Activated CD8-positive, alpha-beta T cell treated with anti-CD3 and anti-CD28 coated beads, Interleukin-2, amount 10 ng/mL, durations not matched to agents 7 days and 5 days (primary cell): ENCODE results near the gene MAGI2. TPM values are rescaled to one million over a fixed set of nuclear protein-coding genes. Genes with fewer than 3 reads are reported as not detected.

Source experiments
- ATAC-seq: fragments of 150-1000 bp; cut with Tn5 transposase; one replicate; pipeline ENCODE4 v1.10.0; 2021; ENCODE audit warnings: moderate library complexity
- CTCF ChIA-PET: fragments of 350-600 bp; sonication (Branson Sonifier 250); formaldehyde crosslinking; loops from one replicate; lab custom pipeline; 2021; ENCODE audit warnings: antibody characterized with exemption; lab: Charles Lee
- POLR2A ChIA-PET: fragments of 350-600 bp; sonication (Branson Sonifier 250); formaldehyde crosslinking; loops from one replicate; lab custom pipeline; 2021; ENCODE audit warnings: antibody characterized with exemption; lab: Charles Lee
- DNase-seq: peaks from one replicate; pipeline ENCODE4 v3.0.0-alpha.2; 2020
- H3K27ac Mint-ChIP-seq: one replicate; pipeline ENCODE4 v1.8.0; 2021; ENCODE audit warnings: mild to moderate bottlenecking, mixed read lengths
- H3K27me3 Mint-ChIP-seq: one replicate; pipeline ENCODE4 v1.8.0; 2021; ENCODE audit warnings: low read depth, mixed read lengths
- H3K36me3 Mint-ChIP-seq: one replicate; pipeline ENCODE4 v1.8.0; 2021; ENCODE audit warnings: low read depth, mixed read lengths
- H3K4me1 Mint-ChIP-seq: one replicate; pipeline ENCODE4 v1.8.0; 2021; ENCODE audit warnings: low read depth, mixed read lengths
- H3K4me3 Mint-ChIP-seq: one replicate; pipeline ENCODE4 v1.8.0; 2021; ENCODE audit warnings: mild to moderate bottlenecking, mixed read lengths
- H3K9me3 Mint-ChIP-seq: one replicate; pipeline ENCODE4 v1.8.0; 2022; ENCODE audit warnings: mixed read lengths; ENCODE audit not compliant: insufficient read depth
- total RNA-seq, 2 experiments: library from RNA; stranded (reverse); gene quantifications; one replicate each; pipeline ENCODE4 v1.2.3, GENCODE V29; 2021

Gene MAGI2
- total RNA-seq, 2 experiments from 2014 or later: 0.05 TPM; not detected in 1

GRCh38 chr7:78718212-78718611 is 735.3 kb downstream of the MAGI2 start:
- Mint-ChIP-seq H3K27ac (no peak overlapping the region), H3K4me3 (no peak overlapping the region), H3K4me1 (no peaks in the 10 kb centered on the region), H3K36me3 (no peaks in the 10 kb centered on the region), H3K27me3 (no peaks in the 10 kb centered on the region), H3K9me3 (no peaks in the 10 kb centered on the region)
- POLR2A ChIA-PET: no interaction called here
- CTCF ChIA-PET: no interaction called here
- ATAC-seq: no peak
- no peak for DNase-seq

GRCh38 chr7:78716876-78717275 is 736.6 kb downstream of the MAGI2 start:
- Mint-ChIP-seq H3K4me1 (no peaks in the 10 kb centered on the region), H3K36me3 (no peaks in the 10 kb centered on the region), H3K27me3 (no peaks in the 10 kb centered on the region), H3K27ac (no peak overlapping the region), H3K4me3 (no peak overlapping the region), H3K9me3 (peaks cover 6% of the 10 kb centered on the region)
- CTCF ChIA-PET: no interaction called here
- POLR2A ChIA-PET: no interaction called here
- DNase-seq (no peak), ATAC-seq (no peak)

- H3K36me3 Mint-ChIP-seq: no peaks in the 10 kb centered on the region
- no peak for DNase-seq
- no peak overlapping the region for H3K27ac Mint-ChIP-seq
- no peak for ATAC-seq
- POLR2A ChIA-PET: no interaction called here
- no peak overlapping the region for H3K4me3 Mint-ChIP-seq
- peaks cover 6% of the 10 kb centered on the region for H3K9me3 Mint-ChIP-seq
- H3K27me3 Mint-ChIP-seq: no peaks in the 10 kb centered on the region
- CTCF ChIA-PET: no interaction called here
- H3K4me1 Mint-ChIP-seq: no peaks in the 10 kb centered on the region
These were observed 739.1 kb downstream of the MAGI2 start for GRCh38 chr7:78714356-78714755.

GRCh38 chr7:78712111-78712510 is 741.4 kb downstream of the MAGI2 start:
- H3K27me3 Mint-ChIP-seq: no peaks in the 10 kb centered on the region
- H3K4me3 Mint-ChIP-seq: no peak overlapping the region
- POLR2A ChIA-PET: no interaction called here
- DNase-seq (no peak), ATAC-seq (no peak)
- no peak overlapping the region for H3K27ac Mint-ChIP-seq
- CTCF ChIA-PET: no interaction called here
- peaks cover 6% of the 10 kb centered on the region for H3K9me3 Mint-ChIP-seq
- no peaks in the 10 kb centered on the region for H3K4me1 Mint-ChIP-seq
- H3K36me3 Mint-ChIP-seq: no peaks in the 10 kb centered on the region

DNA sequence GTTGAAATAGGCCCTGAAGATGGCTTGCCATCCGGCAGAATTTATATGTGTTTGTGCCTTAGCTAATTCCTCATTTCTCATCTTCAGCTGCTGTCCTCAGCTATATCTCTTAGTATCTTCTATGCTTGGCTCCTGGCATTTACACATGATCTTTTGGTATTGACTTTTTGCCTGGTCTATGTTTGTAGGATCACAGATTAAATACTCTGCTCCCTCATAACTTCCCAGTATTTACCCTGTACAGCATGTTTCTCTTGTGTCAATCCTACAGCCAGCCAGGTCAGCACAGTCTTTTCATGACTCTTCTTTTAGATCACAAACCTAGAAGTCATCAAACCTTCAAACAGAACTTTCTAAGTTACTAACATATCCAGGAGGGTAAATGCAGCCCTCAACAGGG is 743.8 kb downstream of the MAGI2 start:
- peaks cover 6% of the 10 kb centered on the region for H3K9me3 Mint-ChIP-seq
- H3K4me3 Mint-ChIP-seq: no peak overlapping the region
- ATAC-seq (no peak), DNase-seq (no peak)
- no peaks in the 10 kb centered on the region for H3K27me3 Mint-ChIP-seq
- CTCF ChIA-PET: no interaction called here
- H3K27ac Mint-ChIP-seq: no peak overlapping the region
- no peaks in the 10 kb centered on the region for H3K36me3 Mint-ChIP-seq
- no peaks in the 10 kb centered on the region for H3K4me1 Mint-ChIP-seq
- POLR2A ChIA-PET: no interaction called here

DNA sequence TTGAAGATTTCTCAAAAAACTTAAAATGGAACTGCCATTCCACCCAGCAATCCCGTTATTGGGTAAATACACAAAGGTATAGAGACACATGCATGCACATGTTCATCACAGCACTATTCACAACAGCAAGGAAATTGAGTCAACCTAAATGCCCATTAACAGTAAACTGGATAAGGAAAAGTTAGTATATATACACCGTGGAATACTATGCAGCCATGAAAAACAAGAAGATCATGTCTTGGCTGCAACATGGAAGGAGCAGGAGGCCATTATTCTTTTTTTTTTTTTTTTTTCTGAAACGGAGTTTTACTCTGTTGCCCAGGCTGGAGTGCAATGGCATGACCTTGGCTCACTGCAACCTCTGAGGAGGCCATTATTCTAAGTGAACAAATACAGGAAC is 749.0 kb downstream of the MAGI2 start:
- DNase-seq (no peak), ATAC-seq (no peak)
- H3K4me1 Mint-ChIP-seq: no peaks in the 10 kb centered on the region
- ChIA-PET POLR2A (no interaction called here), CTCF (no interaction called here)
- H3K27me3 Mint-ChIP-seq: no peaks in the 10 kb centered on the region
- no peaks in the 10 kb centered on the region for H3K36me3 Mint-ChIP-seq
- H3K4me3 Mint-ChIP-seq: no peak overlapping the region
- no peak overlapping the region for H3K27ac Mint-ChIP-seq
- H3K9me3 Mint-ChIP-seq: peaks cover 9% of the 10 kb centered on the region

GRCh38 chr7:78703391-78703790 is 750.1 kb downstream of the MAGI2 start:
- no peak for ATAC-seq
- DNase-seq: no peak
- no peaks in the 10 kb centered on the region for H3K27me3 Mint-ChIP-seq
- no peaks in the 10 kb centered on the region for H3K36me3 Mint-ChIP-seq
- ChIA-PET POLR2A (no interaction called here), CTCF (no interaction called here)
- no peaks in the 10 kb centered on the region for H3K4me1 Mint-ChIP-seq
- H3K27ac Mint-ChIP-seq: no peak overlapping the region
- H3K4me3 Mint-ChIP-seq: no peak overlapping the region
- peaks cover 9% of the 10 kb centered on the region for H3K9me3 Mint-ChIP-seq

- H3K9me3 Mint-ChIP-seq: peaks cover 9% of the 10 kb centered on the region
- ChIA-PET POLR2A (no interaction called here), CTCF (no interaction called here)
- no peak for DNase-seq
- no peaks in the 10 kb centered on the region for H3K4me1 Mint-ChIP-seq
- no peak for ATAC-seq
- no peak overlapping the region for H3K27ac Mint-ChIP-seq
- no peaks in the 10 kb centered on the region for H3K36me3 Mint-ChIP-seq
- H3K27me3 Mint-ChIP-seq: no peaks in the 10 kb centered on the region
- H3K4me3 Mint-ChIP-seq: no peak overlapping the region
These were observed 750.7 kb downstream of the MAGI2 start for GRCh38 chr7:78702770-78703169.

- Mint-ChIP-seq H3K36me3 (no peaks in the 10 kb centered on the region), H3K9me3 (no peaks in the 10 kb centered on the region)
- CTCF ChIA-PET: no interaction called here
These were observed 757.6 kb downstream of the MAGI2 start for GRCh38 chr7:78695826-78696225.

GRCh38 chr7:78691584-78691983 is 761.9 kb downstream of the MAGI2 start:
- DNase-seq: no peak
- no peaks in the 10 kb centered on the region for H3K36me3 Mint-ChIP-seq

More at GRCh38 chr7:78695826-78696225, 757.6 kb downstream of the MAGI2 start:
- H3K4me3 Mint-ChIP-seq: no peak overlapping the region
- ATAC-seq: no peak
- POLR2A ChIA-PET: no interaction called here
- H3K4me1 Mint-ChIP-seq: no peaks in the 10 kb centered on the region
- H3K27ac Mint-ChIP-seq: no peak overlapping the region
- no peak for DNase-seq
- H3K27me3 Mint-ChIP-seq: no peaks in the 10 kb centered on the region

GRCh38 chr7:78690174-78690573 is 763.3 kb downstream of the MAGI2 start:
- CTCF ChIA-PET: no interaction called here
- no peak overlapping the region for H3K27ac Mint-ChIP-seq
- no peak overlapping the region for H3K4me3 Mint-ChIP-seq
- DNase-seq (no peak), ATAC-seq (no peak)
- POLR2A ChIA-PET: no interaction called here
- H3K36me3 Mint-ChIP-seq: no peaks in the 10 kb centered on the region
- no peaks in the 10 kb centered on the region for H3K27me3 Mint-ChIP-seq
- H3K9me3 Mint-ChIP-seq: no peaks in the 10 kb centered on the region
- H3K4me1 Mint-ChIP-seq: no peaks in the 10 kb centered on the region

More at GRCh38 chr7:78691584-78691983, 761.9 kb downstream of the MAGI2 start:
- Mint-ChIP-seq H3K4me3 (no peak overlapping the region), H3K27me3 (no peaks in the 10 kb centered on the region), H3K4me1 (no peaks in the 10 kb centered on the region), H3K27ac (no peak overlapping the region), H3K9me3 (no peaks in the 10 kb centered on the region)
- CTCF ChIA-PET: no interaction called here
- POLR2A ChIA-PET: interaction anchor here (0.8 kb wide), 1 partner anchor 766 kb away, joined by 3 read pairs; no protein-coding TSS in a partner anchor
- ATAC-seq: no peak

DNA sequence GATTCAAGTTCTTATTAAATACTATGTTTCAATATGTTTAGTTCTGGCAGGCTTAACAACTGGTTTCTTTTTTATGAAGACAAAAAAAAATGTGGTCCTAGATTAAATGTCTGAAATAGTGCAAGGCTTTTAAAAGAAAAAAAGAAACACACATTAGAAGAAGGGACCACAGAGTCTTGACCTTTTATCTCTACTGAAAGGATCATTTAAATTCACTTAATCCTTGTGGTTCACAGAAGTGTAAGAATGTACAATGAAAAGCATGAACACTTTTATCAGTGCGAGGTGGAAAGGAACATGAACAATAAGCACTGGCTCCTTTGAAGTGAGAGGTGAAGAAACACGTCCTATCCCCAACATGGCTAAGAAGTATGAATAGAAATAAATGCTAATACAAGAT is 765.1 kb downstream of the MAGI2 start:
- DNase-seq (no peak), ATAC-seq (no peak)

GRCh38 chr7:78686189-78686588 is 767.3 kb downstream of the MAGI2 start:
- ATAC-seq (no peak), DNase-seq (no peak)
- Mint-ChIP-seq H3K4me1 (no peaks in the 10 kb centered on the region), H3K9me3 (no peaks in the 10 kb centered on the region), H3K4me3 (no peak overlapping the region), H3K36me3 (no peaks in the 10 kb centered on the region), H3K27me3 (no peaks in the 10 kb centered on the region), H3K27ac (no peak overlapping the region)
- CTCF ChIA-PET: no interaction called here
- POLR2A ChIA-PET: no interaction called here

More for the DNA sequence above, 765.1 kb downstream of the MAGI2 start:
- H3K4me3 Mint-ChIP-seq: no peak overlapping the region
- CTCF ChIA-PET: no interaction called here
- POLR2A ChIA-PET: no interaction called here
- no peaks in the 10 kb centered on the region for H3K4me1 Mint-ChIP-seq
- H3K27ac Mint-ChIP-seq: no peak overlapping the region
- H3K27me3 Mint-ChIP-seq: no peaks in the 10 kb centered on the region
- no peaks in the 10 kb centered on the region for H3K9me3 Mint-ChIP-seq
- H3K36me3 Mint-ChIP-seq: no peaks in the 10 kb centered on the region
